HG02885 (cell line): Measurements from ENCODE around the gene TRAP1.
"Not testable (repeated sequence)": the region's sequence is repeated elsewhere in the genome, so short reads cannot be mapped to it uniquely, and the experiment has no call there.

ENCODE experiments used
- ATAC-seq: cut with Tn5 transposase; IDR thresholded peaks from one replicate; pipeline ENCODE4 v1.9.1; 2021; ENCODE audit warnings: mild to moderate bottlenecking; ENCODE audit not compliant: unreplicated experiment, poor library complexity

The TRAP1 gene

DNA sequence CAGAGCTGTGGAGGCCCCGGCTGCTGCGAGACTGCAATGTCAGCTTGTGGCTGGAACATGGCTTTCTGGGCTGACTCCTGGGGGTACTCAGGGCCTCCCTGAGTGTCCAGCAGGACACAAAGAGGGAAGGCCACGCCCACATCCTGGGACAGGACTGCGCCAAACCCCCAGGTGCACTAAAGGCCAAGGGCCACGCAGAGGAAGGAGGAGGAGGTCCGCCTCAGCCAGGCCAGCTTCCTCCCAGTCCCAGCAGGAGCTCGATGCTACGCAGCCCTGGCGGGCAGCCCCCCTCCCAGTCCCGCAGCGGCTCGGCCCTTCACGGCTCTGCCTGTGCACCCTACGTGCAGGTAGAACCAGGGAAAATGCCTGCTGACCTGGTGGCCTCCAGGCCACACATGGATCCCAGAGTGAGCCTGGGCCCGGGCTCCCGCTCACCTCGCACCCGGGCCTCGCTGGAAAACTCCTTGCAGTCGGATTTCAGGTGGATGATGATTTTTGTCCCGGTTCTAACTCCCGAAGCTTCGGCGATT is 41.7 kb downstream of the TRAP1 start:
- ATAC-seq: no peak

- ATAC-seq: no peak
These were observed 42.6 kb downstream of the TRAP1 start for GRCh38 chr16:3674513-3675295.

GRCh38 chr16:3673676-3674377 is 43.5 kb downstream of the TRAP1 start:
- ATAC-seq: no peak

DNA sequence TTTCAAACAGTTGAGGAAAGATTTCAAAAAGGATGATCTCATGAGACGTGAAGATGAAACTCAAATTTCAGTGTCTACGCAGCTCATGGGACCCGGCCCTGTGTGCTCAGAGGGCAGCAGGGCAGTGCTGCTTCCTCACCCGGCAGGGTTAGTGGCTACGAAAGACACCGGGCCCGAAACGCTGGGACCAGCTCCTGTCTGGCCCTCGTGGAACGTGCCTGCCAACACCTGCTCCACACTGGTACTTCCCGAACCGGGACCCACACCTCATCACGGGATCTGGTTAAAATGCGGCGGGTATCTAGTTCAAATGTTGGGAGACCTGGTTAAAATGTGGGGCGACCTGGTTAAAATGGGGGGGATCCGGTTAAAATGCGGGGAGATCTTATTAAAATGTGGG is 44.1 kb downstream of the TRAP1 start:
- no peak for ATAC-seq

DNA sequence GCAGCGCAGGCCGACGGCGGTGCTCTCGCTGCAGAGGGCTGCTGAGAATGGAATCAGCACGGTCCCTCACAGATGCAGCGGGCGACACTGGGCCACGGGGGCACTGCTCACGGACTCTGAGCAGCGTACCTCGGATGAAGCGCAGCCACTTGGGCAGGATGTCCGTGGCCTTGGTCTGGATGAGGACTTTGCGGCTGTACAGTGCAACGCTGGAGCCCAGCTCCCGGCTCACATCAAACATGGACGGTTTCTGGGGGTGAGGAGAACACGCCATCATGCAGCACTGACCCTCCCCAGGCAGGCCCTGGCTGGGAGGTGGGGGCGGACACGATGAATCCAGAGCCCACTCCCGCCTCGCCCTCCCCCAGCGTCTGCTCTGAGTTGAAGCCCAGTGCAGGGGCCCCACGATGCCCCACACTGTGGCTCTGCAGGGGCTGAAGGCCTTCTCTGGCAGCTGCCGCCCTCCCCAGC is 44.7 kb downstream of the TRAP1 start:
- no peak for ATAC-seq

- ATAC-seq: no peak
These were observed 45.9 kb downstream of the TRAP1 start for GRCh38 chr16:3671424-3671823.

DNA sequence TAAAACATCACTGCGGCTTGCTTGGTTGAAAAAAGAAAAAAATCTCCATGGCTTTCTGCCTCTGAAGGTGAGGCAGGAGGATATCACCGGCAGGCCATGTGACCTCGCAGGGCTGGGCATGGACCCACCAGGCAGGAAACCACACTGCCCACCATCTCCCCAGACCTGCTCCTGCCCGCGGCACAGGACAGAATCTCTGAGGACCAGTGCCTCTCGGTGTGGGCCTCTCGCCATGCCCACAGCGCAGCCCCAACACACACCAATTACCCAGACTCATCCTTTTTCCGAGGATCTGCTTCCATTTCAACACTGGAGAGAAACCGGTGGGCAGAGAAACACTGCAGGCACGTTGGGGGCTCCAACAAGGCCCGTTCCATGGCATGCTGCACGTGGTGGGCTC is 46.6 kb downstream of the TRAP1 start:
- ATAC-seq: no peak

- no peak for ATAC-seq
These were observed 48.2 kb downstream of the TRAP1 start for GRCh38 chr16:3669082-3669481.

- no peak for ATAC-seq
These were observed 48.7 kb downstream of the TRAP1 start for GRCh38 chr16:3668626-3669025.

DNA sequence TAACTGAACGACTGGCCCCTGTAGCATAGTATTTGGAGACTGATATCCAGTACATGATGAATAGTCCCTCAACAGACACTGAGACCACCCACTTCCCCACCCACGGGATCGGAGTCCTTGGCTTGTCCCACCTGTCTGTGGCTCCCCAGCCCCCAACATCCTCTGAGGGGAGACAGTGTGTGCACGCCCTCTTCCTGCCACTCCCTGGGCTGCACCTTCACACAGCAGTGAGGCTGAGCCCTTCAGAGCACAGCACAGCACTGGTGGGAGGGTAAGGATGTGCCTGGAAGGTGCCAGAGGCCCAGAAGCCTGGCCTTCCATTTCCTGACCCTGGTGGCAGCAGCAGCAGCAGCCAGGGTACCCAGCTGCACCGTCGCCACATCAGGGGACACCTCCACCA is 51.8 kb downstream of the TRAP1 start:
- no peak for ATAC-seq

GRCh38 chr16:3664187-3664896 is 53.0 kb downstream of the TRAP1 start:
- no peak for ATAC-seq

GRCh38 chr16:3662601-3663000 is 54.7 kb downstream of the TRAP1 start:
- no peak for ATAC-seq

DNA sequence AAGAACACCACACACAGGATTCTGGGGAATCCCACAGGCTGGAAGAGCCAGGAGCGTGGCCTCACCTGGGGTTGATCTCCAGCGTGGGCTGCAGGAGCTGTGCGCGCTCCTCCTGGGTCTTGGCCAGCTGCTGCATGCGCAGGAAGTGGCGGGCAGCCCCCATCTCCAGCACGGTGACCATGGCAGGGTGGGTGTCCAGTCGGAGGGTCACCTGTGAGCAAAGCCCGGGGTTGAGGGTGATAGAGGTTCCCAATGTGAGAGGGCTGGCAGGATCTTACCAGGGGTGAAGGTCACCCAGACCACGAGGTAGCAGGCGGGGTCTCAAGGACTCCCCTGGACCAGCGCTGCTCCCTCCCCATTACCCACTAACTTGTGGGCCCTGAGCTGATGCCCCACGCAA is 55.4 kb downstream of the TRAP1 start:
- no peak for ATAC-seq

DNA sequence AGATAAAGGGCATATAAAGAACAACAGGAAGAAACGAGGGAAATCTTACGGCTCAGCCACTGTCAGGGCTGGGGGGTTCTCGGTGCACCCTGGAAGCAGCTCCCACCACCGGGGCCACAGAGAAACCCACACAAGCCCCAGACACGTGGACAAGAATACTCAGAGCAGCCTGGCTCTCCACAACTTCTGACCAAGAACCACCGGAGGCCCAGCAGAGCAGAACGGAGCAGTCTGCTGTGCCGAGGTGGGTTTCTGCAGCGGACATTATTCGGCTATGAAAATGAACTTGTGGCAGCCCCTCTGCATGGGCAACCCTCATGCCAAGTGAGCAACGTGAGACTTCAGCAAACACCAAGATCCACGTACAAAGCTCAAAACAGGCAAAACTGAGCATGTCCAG is 56.0 kb downstream of the TRAP1 start:
- ATAC-seq: no peak

DNA sequence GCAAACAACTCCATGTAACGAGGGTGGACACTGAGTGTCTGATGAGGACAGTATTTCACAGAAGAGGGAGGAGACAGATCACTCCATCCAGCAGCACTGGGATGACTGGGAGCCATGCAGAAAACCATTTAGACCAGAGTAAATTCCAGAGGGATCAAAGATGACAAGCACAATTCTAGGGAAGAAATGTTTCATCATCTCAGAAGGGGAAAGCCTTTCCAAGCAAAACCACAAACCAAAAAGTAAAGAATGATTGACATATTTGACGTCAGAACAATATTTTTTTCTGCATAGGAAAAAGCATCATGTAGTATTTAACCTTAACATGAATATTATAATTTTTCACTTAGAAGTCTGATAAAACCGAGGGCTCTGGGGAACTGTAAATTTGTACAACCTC is 58.1 kb downstream of the TRAP1 start:
- ATAC-seq: no peak

DNA sequence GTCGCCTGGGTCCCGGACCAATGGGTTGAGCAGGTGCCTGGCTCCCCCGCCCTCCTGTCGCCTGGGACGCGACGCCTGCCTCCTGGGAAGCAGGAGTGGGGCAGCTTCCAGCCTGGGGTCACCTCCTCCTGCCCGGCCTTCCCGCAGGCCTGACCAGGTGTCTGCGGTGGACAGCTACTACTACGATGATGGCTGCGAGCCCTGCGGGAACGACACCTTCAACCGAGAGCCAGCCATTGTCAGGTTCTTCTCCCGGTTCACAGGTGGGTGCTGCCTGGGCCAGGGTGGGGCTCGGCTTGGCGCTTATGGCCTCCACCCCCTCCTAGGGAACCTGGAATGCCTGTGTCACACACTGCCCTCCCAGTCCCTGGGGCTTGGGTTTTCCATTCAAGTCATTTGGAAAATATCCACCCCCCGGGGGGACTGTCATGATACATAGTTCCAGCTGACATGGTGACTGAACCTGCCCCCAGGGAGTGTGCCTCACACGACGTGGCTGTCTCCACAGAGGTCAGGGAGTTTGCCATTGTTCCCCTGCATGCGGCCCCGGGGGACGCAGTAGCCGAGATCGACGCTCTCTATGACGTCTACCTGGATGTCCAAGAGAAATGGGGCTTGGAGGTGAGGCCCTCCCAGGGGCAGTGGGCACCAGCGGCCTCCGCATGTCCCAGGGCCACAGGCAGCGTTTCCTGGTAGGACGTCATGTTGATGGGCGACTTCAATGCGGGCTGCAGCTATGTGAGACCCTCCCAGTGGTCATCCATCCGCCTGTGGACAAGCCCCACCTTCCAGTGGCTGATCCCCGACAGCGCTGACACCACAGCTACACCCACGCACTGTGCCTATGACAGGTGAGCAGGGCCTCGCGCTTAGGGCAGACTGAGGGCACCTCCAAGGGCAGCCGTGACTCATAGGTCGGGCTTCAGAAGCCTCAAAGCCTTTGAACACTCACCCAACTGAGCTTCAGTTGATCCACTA is 60.5 kb downstream of the TRAP1 start:
- ATAC-seq: no peak

DNA sequence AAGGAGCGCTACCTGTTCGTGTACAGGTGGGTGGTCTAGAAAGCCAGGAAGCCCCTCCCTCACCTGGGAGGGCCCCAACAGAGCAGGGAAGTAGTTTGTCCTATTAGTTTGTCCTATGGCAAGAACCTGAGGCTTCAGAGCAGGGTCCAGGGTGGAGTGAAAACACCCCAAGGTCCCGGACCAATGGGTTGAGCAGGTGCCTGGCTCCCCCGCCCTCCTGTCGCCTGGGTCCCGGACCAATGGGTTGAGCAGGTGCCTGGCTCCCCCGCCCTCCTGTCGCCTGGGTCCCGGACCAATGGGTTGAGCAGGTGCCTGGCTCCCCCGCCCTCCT is 61.2 kb downstream of the TRAP1 start:
- ATAC-seq: not testable (repeated sequence)

DNA sequence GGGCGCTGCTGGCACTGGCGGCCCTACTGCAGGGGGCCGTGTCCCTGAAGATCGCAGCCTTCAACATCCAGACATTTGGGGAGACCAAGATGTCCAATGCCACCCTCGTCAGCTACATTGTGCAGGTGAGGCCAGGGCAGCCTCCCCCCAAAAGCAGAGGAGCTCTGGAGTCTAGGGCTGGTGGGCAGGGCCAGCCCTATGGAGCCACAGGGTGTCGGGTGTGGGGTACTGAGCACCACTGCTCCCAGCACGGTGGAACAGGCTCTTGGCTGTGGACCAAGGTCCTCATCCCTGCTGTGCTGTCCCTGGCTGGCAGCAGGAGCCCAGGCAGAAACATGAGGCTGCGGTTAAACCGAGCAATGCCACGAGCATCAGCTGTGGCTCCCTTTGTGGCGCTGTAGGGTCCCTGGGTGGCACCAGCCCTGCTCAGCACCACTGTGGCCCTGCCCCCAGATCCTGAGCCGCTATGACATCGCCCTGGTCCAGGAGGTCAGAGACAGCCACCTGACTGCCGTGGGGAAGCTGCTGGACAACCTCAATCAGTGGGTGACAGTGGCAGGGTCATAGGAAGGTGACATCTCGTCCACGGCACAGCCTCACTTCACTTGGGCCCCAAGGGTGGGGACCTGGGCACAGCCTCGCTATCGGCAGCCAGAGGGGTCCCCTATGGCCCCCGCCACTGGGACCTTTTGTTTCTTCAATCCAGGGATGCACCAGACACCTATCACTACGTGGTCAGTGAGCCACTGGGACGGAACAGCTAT is 61.7 kb downstream of the TRAP1 start:
- no peak for ATAC-seq

- no peak for ATAC-seq
These were observed 62.3 kb downstream of the TRAP1 start for GRCh38 chr16:3655030-3655395.
